ENCODE results near the gene OR1I1. TPM values are rescaled to one million over a fixed set of nuclear protein-coding genes. Genes with fewer than 3 reads are reported as not detected.

The OR1I1 gene
- total and polyA plus RNA-seq, 2 of the 4 experiments (the other 2 are of a cell fraction) = not detected

- TF ChIP-seq RFX5 (IDR thresholded peaks at IDR 0.05; ENCODE audit: low read depth, low read length) (no peak), CHD1 (IDR thresholded peaks at IDR 0.05; ENCODE audit: low read depth, low read length) (no peak), CTCF (conservative IDR thresholded peaks at IDR 0.05; ENCODE audit: low read depth, low read length) (no peak)
Observed at GRCh38 chr19:15123031-15123890, 41.2 kb downstream of the OR1I1 start (continued).

Data from IMR-90 (cell line).